CD4-positive, alpha-beta T cell treated with Interleukin-4 for 4 hours (primary cell): ENCODE data around the gene CHST6.
A peak's percentile ranks its signal among the peaks of the same experiment; 100 is the strongest.
"Not testable (repeated sequence)": the region's sequence is repeated elsewhere in the genome, so short reads cannot be mapped to it uniquely, and the experiment has no call there.

Experiments
- DNase-seq: peaks from one replicate; pipeline ENCODE4 v3.0.0-alpha.2; 2020

CHST6 gene

DNA sequence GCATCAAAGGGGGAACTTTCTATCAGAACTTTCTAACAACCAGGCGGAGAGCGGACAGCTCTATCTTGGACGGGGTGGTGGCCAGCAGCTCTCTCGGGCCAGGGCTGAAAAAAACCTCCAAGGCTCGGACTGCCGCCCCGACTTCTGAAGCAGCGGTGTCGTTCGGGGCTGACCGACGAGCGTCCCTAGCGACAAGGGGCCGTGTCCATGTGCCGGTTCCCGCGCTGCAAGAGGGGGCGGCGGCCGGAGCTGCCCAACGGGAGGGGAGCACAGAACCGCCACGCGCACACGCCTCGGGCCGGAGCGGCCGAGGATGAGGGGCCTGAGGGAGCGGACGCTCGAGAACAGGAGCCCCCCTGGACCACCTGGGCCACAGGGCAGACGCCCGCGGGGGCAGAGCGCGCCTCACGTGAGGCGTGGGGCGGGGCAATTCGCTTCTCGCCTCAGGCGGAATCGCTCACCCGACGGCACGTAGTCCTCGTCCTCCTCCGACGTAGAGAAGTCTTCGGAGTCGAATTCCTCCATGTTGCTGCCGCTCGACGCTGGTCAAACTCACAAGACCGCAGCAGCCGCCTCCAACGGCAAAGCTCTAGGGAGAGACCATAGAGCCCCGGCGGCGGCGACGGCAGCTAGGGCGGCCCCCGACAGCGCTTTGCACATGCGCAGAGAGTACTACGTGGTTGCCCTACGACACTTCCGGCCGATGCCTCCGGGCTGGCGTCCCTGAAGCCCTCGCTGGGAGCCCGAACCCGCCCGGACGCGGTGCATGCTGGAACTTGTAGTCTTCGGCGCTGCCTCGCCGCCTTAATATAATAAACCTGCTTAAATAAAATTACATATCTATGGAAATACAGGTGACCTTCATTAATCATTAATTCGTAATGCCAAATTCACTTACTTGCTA is 62.2 kb downstream of the CHST6 start, which contains the start of gene CFDP1:
TSS of gene CFDP1 (minus strand) at position 676 of the 904 bp plus-strand sequence. CDS start at position 525, 151 bp downstream.
- peak; percentile 94 for DNase-seq

DNA sequence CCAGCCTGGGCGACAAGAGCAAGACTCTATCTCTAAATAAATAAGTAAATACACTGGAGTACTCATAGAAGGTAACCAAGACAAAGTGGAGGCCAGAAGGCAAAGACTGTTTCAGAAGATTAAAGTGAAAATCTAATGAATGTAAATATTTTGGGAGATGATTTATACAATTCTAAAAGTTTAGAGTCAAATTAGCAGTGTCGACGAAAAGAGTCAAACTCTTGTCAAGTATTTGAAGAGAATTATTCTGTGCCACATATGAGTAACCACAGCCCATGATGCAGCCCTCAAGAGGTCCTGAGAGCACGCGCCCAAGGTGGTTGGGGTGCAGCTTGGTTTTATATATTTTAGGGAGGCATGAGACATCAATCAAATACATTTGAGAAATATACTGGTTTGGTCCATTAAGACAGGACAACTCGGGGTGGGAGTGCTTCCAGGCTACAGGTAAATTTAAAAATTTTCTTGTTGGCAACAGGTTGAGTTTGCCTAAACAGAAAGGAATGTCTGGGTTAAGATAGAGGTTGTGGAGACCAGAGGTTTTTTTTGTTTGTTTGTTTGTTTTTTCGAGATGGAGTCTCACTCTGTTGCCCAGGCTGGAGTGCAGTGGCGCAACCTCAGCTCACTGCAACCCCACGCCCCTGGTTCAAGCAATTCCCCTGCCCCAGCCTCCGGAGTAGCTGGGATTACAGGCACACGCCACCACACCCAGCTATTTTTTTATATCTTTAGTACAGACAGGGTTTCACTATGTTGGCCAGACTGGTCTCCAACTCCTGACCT is 65.4 kb downstream of the CHST6 start:
- no peak for DNase-seq

DNA sequence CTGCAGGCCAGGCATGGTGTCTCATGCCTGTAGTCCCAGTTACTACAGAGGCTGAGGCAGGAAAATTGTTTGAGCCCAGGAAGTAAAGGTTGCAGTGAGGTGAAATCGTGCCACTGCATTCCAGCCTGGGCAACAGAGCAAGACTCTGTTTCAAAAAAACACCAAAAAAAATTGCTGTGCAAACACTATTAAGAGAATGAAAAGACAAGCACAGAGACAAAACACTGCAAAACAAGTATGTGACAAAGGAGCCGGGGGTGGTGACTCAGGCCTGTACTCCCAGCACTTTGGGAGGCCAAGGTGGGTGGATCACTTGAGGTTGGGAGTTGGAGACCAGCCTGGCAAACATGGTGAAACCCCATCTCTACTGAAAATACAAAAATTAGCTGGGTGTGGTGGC is 68.7 kb downstream of the CHST6 start:
- not testable (repeated sequence) for DNase-seq

DNA sequence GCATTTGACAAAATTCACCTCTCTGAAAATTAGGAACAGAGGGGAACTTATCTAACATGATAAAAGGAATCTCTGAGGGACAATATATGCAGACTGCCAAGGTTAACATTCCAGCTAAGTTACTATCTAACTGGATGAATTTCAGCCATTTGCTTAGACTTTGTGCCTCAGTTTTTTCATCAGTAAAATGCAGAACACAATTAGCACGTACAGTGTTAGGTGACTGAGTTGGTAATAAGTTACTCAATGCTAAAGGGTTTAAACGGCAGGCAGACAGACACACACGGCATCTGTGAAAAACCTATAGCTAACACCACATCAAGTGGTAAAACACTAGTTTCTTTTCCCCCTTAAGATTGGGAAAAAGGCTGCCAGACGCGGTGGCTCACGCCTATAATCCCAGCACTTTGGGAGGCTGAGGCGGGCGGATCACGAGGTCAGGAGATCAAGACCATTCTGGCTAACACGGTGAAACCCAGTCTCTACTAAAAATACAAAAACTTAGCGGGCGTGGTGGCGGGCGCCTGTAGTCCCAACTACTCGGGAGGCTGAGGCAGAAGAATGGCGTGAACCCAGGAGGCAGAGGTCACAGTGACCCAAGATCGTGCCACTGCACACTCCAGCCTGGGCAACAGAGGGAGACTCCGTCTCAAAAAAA is 71.0 kb downstream of the CHST6 start:
- not testable (repeated sequence) for DNase-seq

DNA sequence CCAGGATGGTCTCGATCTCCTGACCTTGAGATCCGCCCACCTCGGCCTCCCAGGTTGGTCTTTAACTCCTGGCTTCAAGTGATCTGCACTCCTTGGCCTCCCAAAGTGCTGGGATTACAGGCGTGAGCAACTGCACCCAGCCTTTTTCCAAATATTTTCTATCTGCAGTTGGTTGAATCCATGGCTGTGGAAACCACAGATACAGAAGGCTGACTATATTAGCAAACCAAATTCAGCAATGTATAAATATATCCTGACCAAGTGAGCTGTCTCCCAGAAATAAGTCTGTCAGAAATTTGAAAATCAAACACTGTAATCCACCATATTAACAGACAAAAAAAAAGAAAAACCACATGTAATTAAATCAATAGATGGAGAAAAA is 71.5 kb downstream of the CHST6 start:
- DNase-seq: no peak
